ENCODE results near the gene SLC6A6.

DNA sequence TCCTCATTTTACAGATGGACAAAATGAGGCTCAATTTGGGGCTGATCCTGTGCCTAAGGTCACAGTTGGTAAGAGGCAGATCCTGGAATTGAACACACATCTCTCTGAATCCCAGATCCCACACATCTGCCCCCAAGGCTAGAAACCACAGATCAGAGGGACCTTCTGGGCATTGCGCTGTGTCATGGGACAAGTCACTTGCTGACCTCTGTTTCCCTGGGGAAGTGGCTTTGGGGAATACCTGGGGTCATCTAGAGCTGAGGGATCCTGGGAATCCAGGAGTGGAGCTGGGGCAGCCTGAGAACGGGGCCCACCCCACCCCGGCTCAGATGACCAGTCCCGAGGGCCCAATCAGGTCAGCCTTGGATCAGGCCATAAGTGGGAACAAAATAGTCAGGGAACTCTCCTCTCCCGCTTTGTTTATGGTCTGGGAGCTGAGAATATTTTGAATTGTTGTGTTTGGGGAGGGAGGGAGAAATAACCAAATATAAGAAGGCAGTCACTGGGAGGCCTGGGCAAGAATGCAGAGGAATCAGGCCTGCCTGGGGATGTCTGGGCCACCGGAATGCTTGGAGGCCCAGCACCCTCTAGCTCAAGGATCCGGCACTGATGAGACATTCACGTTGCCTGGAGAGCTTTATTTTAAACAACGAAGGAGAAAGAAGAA lies 8.8 kb upstream of the SLC6A6 start:
- TF ChIP-seq, protein P1, sequence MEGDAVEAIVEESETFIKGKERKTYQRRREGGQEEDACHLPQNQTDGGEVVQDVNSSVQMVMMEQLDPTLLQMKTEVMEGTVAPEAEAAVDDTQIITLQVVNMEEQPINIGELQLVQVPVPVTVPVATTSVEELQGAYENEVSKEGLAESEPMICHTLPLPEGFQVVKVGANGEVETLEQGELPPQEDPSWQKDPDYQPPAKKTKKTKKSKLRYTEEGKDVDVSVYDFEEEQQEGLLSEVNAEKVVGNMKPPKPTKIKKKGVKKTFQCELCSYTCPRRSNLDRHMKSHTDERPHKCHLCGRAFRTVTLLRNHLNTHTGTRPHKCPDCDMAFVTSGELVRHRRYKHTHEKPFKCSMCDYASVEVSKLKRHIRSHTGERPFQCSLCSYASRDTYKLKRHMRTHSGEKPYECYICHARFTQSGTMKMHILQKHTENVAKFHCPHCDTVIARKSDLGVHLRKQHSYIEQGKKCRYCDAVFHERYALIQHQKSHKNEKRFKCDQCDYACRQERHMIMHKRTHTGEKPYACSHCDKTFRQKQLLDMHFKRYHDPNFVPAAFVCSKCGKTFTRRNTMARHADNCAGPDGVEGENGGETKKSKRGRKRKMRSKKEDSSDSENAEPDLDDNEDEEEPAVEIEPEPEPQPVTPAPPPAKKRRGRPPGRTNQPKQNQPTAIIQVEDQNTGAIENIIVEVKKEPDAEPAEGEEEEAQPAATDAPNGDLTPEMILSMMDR (IDR thresholded peaks at IDR 0.05) = no peak
- TF ChIP-seq POLR2AphosphoS5 (IDR thresholded peaks at IDR 0.05) = no peak

Data from breast epithelium (tissue), 3 donors.